CD4-positive, alpha-beta T cell (primary cell): ENCODE measurements around the gene OR5D14. TPM values are rescaled to one million over a fixed set of nuclear protein-coding genes. Genes with fewer than 3 reads are reported as not detected.

ENCODE experiments used
- ATAC-seq: fragments of 200-7000 bp; cut with Tn5 transposase; one replicate; pipeline ENCODE4 v1.10.0; 2022; ENCODE audit warnings: mild to moderate bottlenecking; ENCODE audit not compliant: poor library complexity
- CTCF ChIA-PET: fragments of 350-600 bp; sonication (Branson Sonifier 250); formaldehyde crosslinking; loops from one replicate; lab custom pipeline; 2021; ENCODE audit warnings: antibody characterized with exemption, inconsistent platforms; lab: Charles Lee
- POLR2A ChIA-PET: fragments of 350-600 bp; sonication (Branson Sonifier 250); formaldehyde crosslinking; loops from one replicate; lab custom pipeline; 2021; ENCODE audit warnings: antibody characterized with exemption, inconsistent platforms; lab: Charles Lee
- DNase-seq, 14 experiments: peaks; one replicate each; pipeline ENCODE4 v3.0.0-alpha.2; 2013 to 2020; ENCODE audit warnings: mixed read lengths in 2 of 14
- H3K27ac ChIP-seq, 2 donors: one replicate each; pipeline versions ENCODE4 v1.5.1 to v1.7.0; 2013; ENCODE audit warnings: low read length in 2 of 2, low read depth in 1 of 2, mild to moderate bottlenecking in 1 of 2
- H3K27me3 ChIP-seq, 2 experiments: 1 replicate in 1 of 2; 2 replicates in 1 of 2; pipeline versions ENCODE4 v1.6.1 to v1.7.0; 2013; ENCODE audit warnings: low read length in 2 of 2, control low read depth in 1 of 2, mild to moderate bottlenecking in 1 of 2, moderate library complexity in 1 of 2; ENCODE audit not compliant: insufficient read depth in 2 of 2, control insufficient read depth in 1 of 2
- H3K36me3 ChIP-seq: one replicate; pipeline ENCODE4 v1.6.1; 2013; ENCODE audit warnings: low read length, control low read depth; ENCODE audit not compliant: insufficient read depth
- H3K4me1 ChIP-seq: one replicate; pipeline ENCODE4 v1.6.1; 2013; ENCODE audit warnings: low read length, control low read depth; ENCODE audit not compliant: insufficient read depth
- H3K4me3 ChIP-seq: one replicate; pipeline ENCODE4 v1.5.1; 2013; ENCODE audit warnings: mild to moderate bottlenecking, low read length, moderate library complexity
- H3K9me3 ChIP-seq, 2 experiments: 1 replicate in 1 of 2; 2 replicates in 1 of 2; pipeline versions ENCODE4 v1.6.1 to v1.7.0; 2013; ENCODE audit warnings: low read length in 2 of 2, mild to moderate bottlenecking in 2 of 2, control low read depth in 1 of 2, moderate library complexity in 1 of 2; ENCODE audit not compliant: control insufficient read depth in 1 of 2, insufficient read depth in 1 of 2
- H3K27ac Mint-ChIP-seq: one replicate; pipeline ENCODE4 v1.8.0; 2020; ENCODE audit warnings: mixed read lengths
- H3K27me3 Mint-ChIP-seq: one replicate; pipeline ENCODE4 v1.8.0; 2021; ENCODE audit warnings: mixed read lengths
- H3K36me3 Mint-ChIP-seq: one replicate; pipeline ENCODE4 v1.8.0; 2021; ENCODE audit warnings: low read depth, mixed read lengths
- H3K4me1 Mint-ChIP-seq: one replicate; pipeline ENCODE4 v1.8.0; 2021; ENCODE audit warnings: low read depth, mixed read lengths
- H3K4me3 Mint-ChIP-seq: one replicate; pipeline ENCODE4 v1.8.0; 2020; ENCODE audit warnings: mild to moderate bottlenecking, mixed read lengths
- H3K9me3 Mint-ChIP-seq: one replicate; pipeline ENCODE4 v1.8.0; 2020; ENCODE audit warnings: mixed read lengths
- CTCF ChIP-seq: fragments of 200-600 bp; IDR thresholded peaks from one replicate; pipeline ENCODE4 v1.8.0; 2022; ENCODE audit warnings: antibody characterized with exemption, mild to moderate bottlenecking
- intact Hi-C, 2 experiments: fragments of 100-400 bp; cut with DNase I in 1 of 2; cut with micrococcal nuclease in 1 of 2; formaldehyde crosslinking; loops; one replicate each; pipeline versions ENCODE4 v1.15.1 to v1.9.0; 2023 to 2025; cut with DNase I, micrococcal nuclease
- polyA plus RNA-seq, 2 donors: library from polyadenylated mRNA; unstranded; fragments of 120-200 nt; gene quantifications; one replicate each; pipeline ENCODE4 v1.2.1, GENCODE V29; 2013
- total RNA-seq, 174 experiments: library from RNA in 2 of 174; stranded (reverse) in 2 of 174; gene quantifications; one replicate each; pipeline ENCODE4 v1.2.3 and lab custom pipeline; 2021 to 2026

Gene OR5D14
- total RNA-seq, result not detected
- not detected for polyA plus RNA-seq (2013, experiment 1 of 2)
- not detected for polyA plus RNA-seq (2013, experiment 2 of 2)
- 0 reads per million in 172 experiments for total RNA-seq (lab: John Stamatoyannopoulos, UW)

GRCh38 chr11:55795256-55795655 is at the start of gene OR5D14:
OR5D14 (plus strand) TSS chr11:55795556; CDS start chr11:55795556, 0 bp downstream.
- Mint-ChIP-seq H3K9me3 (peaks cover 15% of the 10 kb centered on the region), H3K4me3 (no peak within 1 kb of the TSS), H3K27ac (no peak within 1 kb of the TSS), H3K4me1 (no peaks in the 10 kb centered on the region), H3K36me3 (no peaks in the 10 kb centered on the region), H3K27me3 (no peaks in the 10 kb centered on the region)
- ChIA-PET POLR2A (no interaction called here), CTCF (no interaction called here)
- TF ChIP-seq CTCF, result no peak
- H3K4me1 ChIP-seq, result no peaks in the 10 kb centered on the region
- H3K36me3 ChIP-seq, result no peaks in the 10 kb centered on the region
- H3K27ac ChIP-seq, result no peak within 1 kb of the TSS
- peaks cover 0 to 7% of the 10 kb centered on the region in 2 experiments for H3K9me3 ChIP-seq
- H3K4me3 ChIP-seq, result no peak within 1 kb of the TSS
- no peaks in the 10 kb centered on the region for H3K27me3 ChIP-seq
- ATAC-seq, result no peak
- intact Hi-C loops, result no loop called here
- DNase-seq, result no peak

- H3K27ac ChIP-seq, result no peak within 1 kb of the TSS
- no peak for ATAC-seq
- H3K4me3 Mint-ChIP-seq, result no peak within 1 kb of the TSS
- no peak for TF ChIP-seq CTCF
- no peaks in the 10 kb centered on the region for H3K4me1 Mint-ChIP-seq
- H3K27me3 ChIP-seq, result no peaks in the 10 kb centered on the region
- H3K36me3 ChIP-seq, result no peaks in the 10 kb centered on the region
- intact Hi-C loops, result no loop called here
- H3K36me3 Mint-ChIP-seq, result no peaks in the 10 kb centered on the region
- CTCF ChIA-PET, result no interaction called here
- peaks cover 22% of the 10 kb centered on the region for H3K9me3 Mint-ChIP-seq
- H3K27ac Mint-ChIP-seq, result no peak within 1 kb of the TSS
- peaks cover 0 to 7% of the 10 kb centered on the region in 2 experiments for H3K9me3 ChIP-seq
- POLR2A ChIA-PET, result no interaction called here
- no peak within 1 kb of the TSS for H3K4me3 ChIP-seq
- no peak for DNase-seq
- no peaks in the 10 kb centered on the region for H3K27me3 Mint-ChIP-seq
- H3K4me1 ChIP-seq, result no peaks in the 10 kb centered on the region
Measured at GRCh38 chr11:55773138-55773537, 22.2 kb upstream of the OR5D14 start, which contains the start of gene OR5D13. OR5D13 (plus strand) TSS chr11:55773438; CDS start chr11:55773438, 0 bp downstream.

GRCh38 chr11:55791606-55792005 is 3.8 kb upstream of the OR5D14 start:
- Mint-ChIP-seq H3K4me1 (no peaks in the 10 kb centered on the region), H3K4me3 (no peak overlapping the region), H3K27me3 (no peaks in the 10 kb centered on the region), H3K9me3 (peaks cover 9% of the 10 kb centered on the region), H3K36me3 (no peaks in the 10 kb centered on the region), H3K27ac (no peak overlapping the region)
- ATAC-seq, result no peak
- no peak for DNase-seq
- Histone ChIP-seq H3K27ac (no peak overlapping the region), H3K9me3 (peaks cover 0 to 7% of the 10 kb centered on the region in 2 experiments), H3K36me3 (no peaks in the 10 kb centered on the region), H3K27me3 (no peaks in the 10 kb centered on the region), H3K4me3 (no peak overlapping the region), H3K4me1 (no peaks in the 10 kb centered on the region)
- ChIA-PET CTCF (no interaction called here), POLR2A (no interaction called here)
- TF ChIP-seq CTCF, result no peak
- intact Hi-C loops, result no loop called here
